B cell (primary cell): ENCODE data around the gene GIMAP2. TPM values are rescaled to one million over a fixed set of nuclear protein-coding genes. Genes with fewer than 3 reads are reported as not detected.

Experiments used
- ATAC-seq: fragments of 200-7000 bp; cut with Tn5 transposase; one replicate; pipeline ENCODE4 v1.10.0; 2021; ENCODE audit warnings: low read depth, mild to moderate bottlenecking, moderate number of reproducible peaks, moderate library complexity
- CTCF ChIA-PET: fragments of 350-600 bp; sonication (Branson Sonifier 250); formaldehyde crosslinking; loops from one replicate; lab custom pipeline; 2021; ENCODE audit warnings: antibody characterized with exemption, inconsistent platforms; lab: Charles Lee
- POLR2A ChIA-PET: fragments of 350-600 bp; sonication (Branson Sonifier 250); formaldehyde crosslinking; loops from one replicate; lab custom pipeline; 2021; ENCODE audit warnings: antibody characterized with exemption; lab: Charles Lee
- DNase-seq: peaks from one replicate; pipeline ENCODE4 v3.0.0; 2013
- H2AFZ ChIP-seq: 2 replicates; pipeline ENCODE4 v1.6.1; 2012; ENCODE audit warnings: mild to moderate bottlenecking, low read depth, low read length; ENCODE audit not compliant: insufficient read depth, poor library complexity, severe bottlenecking
- H3K27ac ChIP-seq, 2 donors: 1 replicate in 1 of 2; 2 replicates in 1 of 2; pipeline ENCODE4 v1.5.1; 2012 to 2013; ENCODE audit warnings: low read length in 2 of 2, mild to moderate bottlenecking in 2 of 2, moderate library complexity in 1 of 2
- H3K27me3 ChIP-seq, 4 experiments: fragments of 200-600 bp in 1 of 4; sonication (generic) in 1 of 4; replicated peaks in 1 of 4; 1 replicate in 2 of 4; 2 replicates in 2 of 4; pipeline versions ENCODE4 v1.6.1 to v1.7.0; 2013 to 2016; ENCODE audit warnings: low read length in 3 of 4, mild to moderate bottlenecking in 2 of 4, mixed read lengths in 1 of 4, moderate library complexity in 1 of 4; ENCODE audit not compliant: insufficient read depth in 4 of 4, control insufficient read depth in 3 of 4; ENCODE audit errors: control extremely low read depth in 1 of 4
- H3K36me3 ChIP-seq, 2 experiments: replicated peaks in 1 of 2; 1 replicate in 1 of 2; 2 replicates in 1 of 2; pipeline versions ENCODE4 v1.6.1 to v1.7.1; 2013; ENCODE audit warnings: low read length in 1 of 2; ENCODE audit not compliant: insufficient read depth in 2 of 2, control insufficient read depth in 1 of 2; ENCODE audit errors: control extremely low read depth in 1 of 2, extremely low read depth in 1 of 2
- H3K4me1 ChIP-seq, 2 donors: fragments of 200-600 bp in 1 of 2; sonication (generic) in 1 of 2; 1 replicate in 1 of 2; 2 replicates in 1 of 2; pipeline versions ENCODE4 v1.5.1 to v1.6.1; 2013 to 2017; ENCODE audit warnings: low read length in 2 of 2; ENCODE audit not compliant: control insufficient read depth in 2 of 2, insufficient read depth in 2 of 2
- H3K4me2 ChIP-seq: replicated peaks from 2 replicates; pipeline ENCODE3; 2012; ENCODE audit warnings: mild to moderate bottlenecking, low read depth, low read length; ENCODE audit not compliant: poor library complexity, severe bottlenecking
- H3K4me3 ChIP-seq, 5 experiments: fragments of 200-600 bp in 1 of 5; sonication (generic) in 1 of 5; 1 replicate in 3 of 5; 2 replicates in 2 of 5; pipeline versions ENCODE4 v1.5.1 to v1.7.0; 2011 to 2016; ENCODE audit warnings: low read length in 4 of 5, mild to moderate bottlenecking in 4 of 5, low read depth in 2 of 5, control low read depth in 1 of 5, moderate library complexity in 1 of 5; ENCODE audit not compliant: insufficient read depth in 1 of 5; ENCODE audit errors: control extremely low read depth in 1 of 5, extremely low read depth in 1 of 5
- H3K79me2 ChIP-seq: fragments of 200-600 bp; sonication (generic); one replicate; pipeline ENCODE4 v1.6.0; 2016; ENCODE audit warnings: low read length; ENCODE audit not compliant: control insufficient read depth, insufficient read depth
- H3K9ac ChIP-seq: fragments of 200-600 bp; sonication (generic); 2 replicates; pipeline ENCODE4 v1.6.1; 2017; ENCODE audit warnings: mild to moderate bottlenecking, low read length, moderate library complexity
- H3K9me3 ChIP-seq, 3 donors: one replicate each; pipeline versions ENCODE4 v1.6.1 to v1.7.1; 2013; ENCODE audit warnings: low read length in 2 of 3; ENCODE audit not compliant: control insufficient read depth in 2 of 3, insufficient read depth in 1 of 3; ENCODE audit errors: control extremely low read depth in 1 of 3
- H4K20me1 ChIP-seq: 2 replicates; pipeline ENCODE4 v1.6.0; 2012; ENCODE audit warnings: mild to moderate bottlenecking, low read length; ENCODE audit not compliant: insufficient read depth, control insufficient read depth, poor library complexity, severe bottlenecking
- H3K27ac Mint-ChIP-seq: one replicate; pipeline ENCODE4 v1.8.0; 2021; ENCODE audit warnings: mixed read lengths
- H3K27me3 Mint-ChIP-seq: one replicate; pipeline ENCODE4 v1.8.0; 2021; ENCODE audit warnings: mixed read lengths
- H3K4me1 Mint-ChIP-seq: one replicate; pipeline ENCODE4 v1.8.0; 2021; ENCODE audit warnings: mixed read lengths
- H3K4me3 Mint-ChIP-seq: one replicate; pipeline ENCODE4 v1.8.0; 2021; ENCODE audit warnings: mixed read lengths
- H3K9me3 Mint-ChIP-seq: one replicate; pipeline ENCODE4 v1.8.0; 2022; ENCODE audit warnings: mixed read lengths; ENCODE audit not compliant: insufficient read depth
- EZH2 ChIP-seq: IDR thresholded peaks from 2 replicates; pipeline ENCODE4 v1.6.1; 2012; ENCODE audit warnings: borderline replicate concordance, low read depth, mild to moderate bottlenecking, moderate library complexity, low read length; ENCODE audit not compliant: insufficient read depth, poor library complexity, severe bottlenecking
- WGBS: methylation state at CpG from one replicate; pipeline ENCODE4 v1.1.5; 2013; ENCODE audit warnings: missing lambda C conversion rate; ENCODE audit not compliant: insufficient coverage; 5-methylcytosine and 5-hydroxymethylcytosine counted together
- intact Hi-C: fragments of 100-400 bp; cut with micrococcal nuclease; formaldehyde crosslinking; loops from one replicate; pipeline ENCODE4 v1.10.0; 2022
- polyA plus RNA-seq: library from polyadenylated mRNA; depleted of rRNA; stranded (reverse); fragments of >200 nt; gene quantifications from 2 replicates; pipeline ENCODE4 v1.2.3, GENCODE V29; 2012
- total RNA-seq, 2 donors: library from RNA; stranded (reverse); fragments of 120-200 nt in 1 of 2; gene quantifications; 1 replicate in 1 of 2; 2 replicates in 1 of 2; pipeline versions ENCODE4 v1.2.3 to v1.2.4, GENCODE V29; 2013 to 2022
- TF ChIP-seq, protein P1 (sequence below): fragments of 200-600 bp; IDR thresholded peaks from one replicate; pipeline ENCODE4 v1.8.0; 2022; ENCODE audit warnings: antibody characterized with exemption, mild to moderate bottlenecking

Gene GIMAP2
- total and polyA plus RNA-seq, 2 donors (not counting 1 experiment from before 2014, with no cell fraction given): 13.2 to 18.1 TPM

DNA sequence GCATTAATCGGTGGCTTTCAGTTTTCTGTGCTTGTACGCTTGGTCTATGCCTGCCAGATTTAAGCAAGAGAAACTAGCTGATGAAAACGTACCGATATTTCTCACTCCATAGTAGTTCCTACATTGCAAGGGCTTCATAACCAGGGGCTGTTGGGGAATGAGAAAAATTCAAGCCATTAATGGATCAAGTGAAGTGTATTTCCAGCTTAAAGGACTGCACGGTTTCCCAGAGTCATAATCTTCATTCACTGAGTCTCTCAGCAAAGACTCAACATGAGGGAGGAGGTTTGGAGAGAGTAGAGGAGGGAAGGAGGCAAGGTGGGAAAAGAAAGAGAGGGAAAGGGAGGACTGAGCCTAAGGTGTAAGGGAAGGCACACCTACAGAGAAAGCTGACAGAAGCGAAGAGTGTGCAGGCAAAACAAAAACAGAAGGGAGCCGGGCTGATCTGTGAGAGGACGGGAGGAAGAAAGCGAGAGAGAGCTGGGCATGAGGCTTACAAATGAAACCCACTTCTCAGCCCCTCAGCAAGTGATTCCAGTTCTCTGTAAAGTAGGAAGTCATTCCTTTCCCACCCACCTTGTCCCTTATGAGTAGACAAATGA lies 625 bp downstream of the GIMAP2 start:
- no peaks in the 10 kb centered on the region for H3K9me3 ChIP-seq
- peak overlapping the region; percentile 83 for H3K4me2 ChIP-seq
- peak overlapping the region; percentile 77 for H2AFZ ChIP-seq
- TF ChIP-seq, protein P1, sequence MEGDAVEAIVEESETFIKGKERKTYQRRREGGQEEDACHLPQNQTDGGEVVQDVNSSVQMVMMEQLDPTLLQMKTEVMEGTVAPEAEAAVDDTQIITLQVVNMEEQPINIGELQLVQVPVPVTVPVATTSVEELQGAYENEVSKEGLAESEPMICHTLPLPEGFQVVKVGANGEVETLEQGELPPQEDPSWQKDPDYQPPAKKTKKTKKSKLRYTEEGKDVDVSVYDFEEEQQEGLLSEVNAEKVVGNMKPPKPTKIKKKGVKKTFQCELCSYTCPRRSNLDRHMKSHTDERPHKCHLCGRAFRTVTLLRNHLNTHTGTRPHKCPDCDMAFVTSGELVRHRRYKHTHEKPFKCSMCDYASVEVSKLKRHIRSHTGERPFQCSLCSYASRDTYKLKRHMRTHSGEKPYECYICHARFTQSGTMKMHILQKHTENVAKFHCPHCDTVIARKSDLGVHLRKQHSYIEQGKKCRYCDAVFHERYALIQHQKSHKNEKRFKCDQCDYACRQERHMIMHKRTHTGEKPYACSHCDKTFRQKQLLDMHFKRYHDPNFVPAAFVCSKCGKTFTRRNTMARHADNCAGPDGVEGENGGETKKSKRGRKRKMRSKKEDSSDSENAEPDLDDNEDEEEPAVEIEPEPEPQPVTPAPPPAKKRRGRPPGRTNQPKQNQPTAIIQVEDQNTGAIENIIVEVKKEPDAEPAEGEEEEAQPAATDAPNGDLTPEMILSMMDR: no peak
- TF ChIP-seq EZH2: no peak
- Mint-ChIP-seq H3K4me1 (peaks cover 35% of the 10 kb centered on the region), H3K27ac (peak overlapping the region; percentile 91), H3K4me3 (peak overlapping the region; percentile 89), H3K27me3 (no peaks in the 10 kb centered on the region), H3K9me3 (peaks cover 6% of the 10 kb centered on the region)
- CTCF ChIA-PET: interaction anchor here (0.8 kb wide), 1 partner anchor 212 kb away, joined by 3 read pairs; no protein-coding TSS in a partner anchor
- ATAC-seq (no peak), DNase-seq (peak; percentile 11)
- peaks cover 31% of the 10 kb centered on the region for H3K79me2 ChIP-seq
- intact Hi-C loops: no loop called here
- peak overlapping the region; percentile 58 to 99 (median 79) for H3K4me3 ChIP-seq
- H3K4me1 ChIP-seq: peaks cover 11 to 14% of the 10 kb centered on the region in 2 donors
- POLR2A ChIA-PET: interaction anchor here (0.5 to 0.6 kb wide), 2 partner anchors 1413 to 1771 kb away, joined by 3 to 4 read pairs; no protein-coding TSS in a partner anchor
- H3K27me3 ChIP-seq: no peaks in the 10 kb centered on the region
- H3K9ac ChIP-seq: peak overlapping the region; percentile 94
- H3K27ac ChIP-seq: peak overlapping the region; percentile 70 to 88
- no peaks in the 10 kb centered on the region for H4K20me1 ChIP-seq
- peaks cover 0 to 29% of the 10 kb centered on the region in 2 experiments for H3K36me3 ChIP-seq
- no CpG with 5 or more reads among the region's 9 CpGs for WGBS

DNA sequence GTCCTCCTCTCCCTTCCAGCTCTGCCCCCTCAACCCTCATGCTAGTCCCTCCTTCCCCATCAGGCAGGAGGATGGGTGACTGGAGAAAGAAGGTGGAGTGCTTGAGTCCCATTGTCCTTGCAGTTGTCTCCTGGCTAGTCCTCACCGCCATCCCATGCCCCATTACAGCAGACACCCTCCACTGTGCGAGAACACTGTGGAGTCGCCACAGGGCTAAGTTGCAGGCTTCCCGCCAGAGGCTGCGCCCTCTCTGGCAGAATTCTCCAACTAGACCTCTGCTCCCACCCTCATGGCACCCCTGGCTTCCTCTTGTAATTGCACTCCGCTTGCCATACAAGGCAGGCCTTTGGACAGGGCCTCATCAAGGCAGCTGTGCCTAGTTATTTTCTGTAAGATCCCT lies 3.1 kb downstream of the GIMAP2 start:
- Mint-ChIP-seq H3K27me3 (no peaks in the 10 kb centered on the region), H3K27ac (no peak overlapping the region), H3K9me3 (peaks cover 13% of the 10 kb centered on the region), H3K4me3 (peak overlapping the region; percentile 44), H3K4me1 (peaks cover 35% of the 10 kb centered on the region)
- Histone ChIP-seq H3K9me3 (peaks cover 0 to 14% (median 8%) of the 10 kb centered on the region in 3 donors), H3K79me2 (peaks cover 31% of the 10 kb centered on the region), H3K4me2 (no peak overlapping the region), H3K9ac (no peak overlapping the region), H4K20me1 (no peaks in the 10 kb centered on the region), H3K27ac (no peak overlapping the region), H2AFZ (no peak overlapping the region), H3K27me3 (no peaks in the 10 kb centered on the region), H3K36me3 (peaks cover 5 to 43% of the 10 kb centered on the region in 2 experiments), H3K4me1 (peaks cover 11 to 14% of the 10 kb centered on the region in 2 donors), H3K4me3 (no peak overlapping the region)
- TF ChIP-seq EZH2: no peak
- TF ChIP-seq, protein P1: no peak
- intact Hi-C loops: no loop called here
- ATAC-seq (no peak), DNase-seq (no peak)
- ChIA-PET CTCF (no interaction called here), POLR2A (no interaction called here)
- WGBS: 100% methylated on average over 6 of the region's 6 CpGs
